ENCODE measurements around the gene NOP9.

DNA sequence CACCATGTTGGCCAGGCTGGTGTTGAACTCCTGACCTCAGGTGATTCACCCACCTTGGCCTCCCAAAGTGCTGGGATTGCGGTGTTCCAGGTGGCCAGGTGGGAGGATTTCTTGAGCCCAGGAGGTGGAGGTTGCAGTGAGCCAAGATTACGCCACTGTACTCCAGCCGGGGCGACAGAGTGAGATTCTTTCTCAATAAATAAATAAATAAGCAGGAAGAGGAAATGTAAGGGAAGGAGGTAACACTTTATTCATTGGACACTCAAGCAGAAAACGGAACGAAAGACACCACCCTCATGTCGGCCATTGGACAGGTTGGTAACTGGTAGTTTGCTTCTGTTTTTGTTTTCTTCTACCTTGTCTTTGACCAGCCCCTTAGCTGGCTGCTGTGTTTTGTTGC, 55.4 kb downstream of the NOP9 start:
- TF ChIP-seq CTCF (IDR thresholded peaks at IDR 0.05; ENCODE audit: low read length), result no peak
- TF ChIP-seq EZH2 (optimal IDR thresholded peaks at IDR 0.05; ENCODE audit: low read depth, low read length), result no peak
